A673 (cell line): ENCODE data around the gene SINHCAF.

Experiments
- CTCF ChIP-seq: fragments of 300-800, 200-600 bp; sonication (generic); conservative IDR thresholded peaks from 2 replicates; pipeline ENCODE4 v1.5.1; 2017; ENCODE audit warnings: low read depth, mild to moderate bottlenecking, antibody characterized with exemption, low read length, moderate library complexity, mixed read lengths
- EZH2 ChIP-seq: fragments of 200-600 bp; sonication (generic); IDR thresholded peaks from 2 replicates; pipeline ENCODE4 v1.6.1; 2017; ENCODE audit warnings: borderline replicate concordance, low read depth, mild to moderate bottlenecking, mixed read lengths, antibody characterized with exemption, low read length; ENCODE audit not compliant: poor library complexity, severe bottlenecking

GRCh38 chr12:31260840-31261239 is 65.1 kb downstream of the SINHCAF start:
- TF ChIP-seq CTCF (no peak), EZH2 (no peak)
